Adrenal gland (tissue), 12 donors: Measurements from ENCODE around the gene KDF1. TPM values are rescaled to one million over a fixed set of nuclear protein-coding genes. Genes with fewer than 3 reads are reported as not detected.

ENCODE experiments used
- DNase-seq, 7 donors: peaks; one replicate each; pipeline ENCODE4 v3.0.0-alpha.2; 2019 to 2020
- H3K27ac ChIP-seq, 5 donors: fragments of 200-600 bp; sonication (generic) in 4 of 5; 1 replicate in 3 of 5; 2 replicates in 2 of 5; pipeline versions ENCODE4 v1.5.1 to v1.8.0; 2016 to 2020; ENCODE audit warnings: mild to moderate bottlenecking in 1 of 5
- H3K27me3 ChIP-seq: fragments of 200-600 bp; 2 replicates; pipeline ENCODE4 v1.8.0; 2021
- H3K36me3 ChIP-seq, 2 donors: fragments of 200-600 bp; replicated peaks in 1 of 2; 1 replicate in 1 of 2; 2 replicates in 1 of 2; pipeline versions ENCODE4 v1.5.1 to v1.8.0; 2018 to 2022
- H3K4me1 ChIP-seq, 2 donors: fragments of 200-600 bp; replicated peaks in 1 of 2; 1 replicate in 1 of 2; 2 replicates in 1 of 2; pipeline versions ENCODE4 v1.5.1 to v1.8.0; 2018 to 2021
- H3K4me3 ChIP-seq, 4 donors: fragments of 200-600 bp; sonication (generic) in 3 of 4; one replicate each; pipeline ENCODE4 v1.5.1; 2016 to 2018
- H3K9me3 ChIP-seq, 3 donors: fragments of 200-600 bp; sonication (generic) in 1 of 3; replicated peaks in 1 of 3; 1 replicate in 2 of 3; 2 replicates in 1 of 3; pipeline versions ENCODE4 v1.5.1 to v1.8.0; 2016 to 2021
- CTCF ChIP-seq, 6 experiments: fragments of 450-650 bp in 4 of 6; fragments of 200-600 bp in 2 of 6; sonication (generic) in 1 of 6; IDR thresholded peaks; 1 replicate in 5 of 6; 2 replicates in 1 of 6; pipeline versions ENCODE4 v1.5.1 to v1.8.0; 2016 to 2021; ENCODE audit warnings: antibody characterized with exemption in 6 of 6, mild to moderate bottlenecking in 2 of 6, moderate library complexity in 1 of 6
- POLR2A ChIP-seq, 2 donors: fragments of 450-650 bp; IDR thresholded peaks; one replicate each; pipeline ENCODE4 v1.6.1; 2017; ENCODE audit warnings: antibody characterized with exemption in 2 of 2, mild to moderate bottlenecking in 2 of 2, moderate library complexity in 1 of 2
- WGBS, 4 donors: extraction: QIAGEN DNeasy Blood & Tissue Kit in 2 of 4; methylation state at CpG; one replicate each; pipeline versions ENCODE4 v1.1.5 to v1.1.7; 2013 to 2017; 5-methylcytosine and 5-hydroxymethylcytosine counted together
- intact Hi-C, 2 donors: fragments of 100-400 bp; cut with DNase I; formaldehyde crosslinking; loops; one replicate each; pipeline versions ENCODE4 v1.14.1 to v1.15.0; 2022 to 2023
- polyA plus RNA-seq, 3 donors: library from polyadenylated mRNA; stranded (reverse); fragments of 200-250 nt in 2 of 3; fragments of 350-450 nt in 1 of 3; fragmentation: Illumina TruSeq in 1 of 3; extraction: RNeasy Lipid Tissue Mini Kit (QIAGEN cat#74804) in 1 of 3; gene quantifications; one replicate each; pipeline ENCODE4 v1.2.3, GENCODE V29; 2013 to 2014
- total RNA-seq, 9 donors: library from RNA; depleted of rRNA in 4 of 9; stranded (reverse); fragments of >200 nt in 4 of 9; fragments of 120-200 nt in 1 of 9; fragmentation: NEBNext Ultra II Directional in 1 of 9; extraction: Animal tissue kit (Norgen Biotek cat#: 25700) in 1 of 9; gene quantifications; one replicate each; pipeline versions ENCODE4 v1.1.0 to v1.2.4, GENCODE V29; 2013 to 2023
- donor health status: healthy with polysubstance abuse.
- donor health status: Bipolar disorder and iron deficiency.
- donor health status: DM: yes; HTN: yes; CAD: no.
- donor health status: DM: no; HTN: no; CAD: no.
- donor health status: DM: no; HTN: no; CAD: no.
- donor health status: DM: yes; HTN: yes; CAD: no.

KDF1 gene
- total and polyA plus RNA-seq, 12 donors, result 0.15 to 4.0 (median 1.2) TPM

DNA sequence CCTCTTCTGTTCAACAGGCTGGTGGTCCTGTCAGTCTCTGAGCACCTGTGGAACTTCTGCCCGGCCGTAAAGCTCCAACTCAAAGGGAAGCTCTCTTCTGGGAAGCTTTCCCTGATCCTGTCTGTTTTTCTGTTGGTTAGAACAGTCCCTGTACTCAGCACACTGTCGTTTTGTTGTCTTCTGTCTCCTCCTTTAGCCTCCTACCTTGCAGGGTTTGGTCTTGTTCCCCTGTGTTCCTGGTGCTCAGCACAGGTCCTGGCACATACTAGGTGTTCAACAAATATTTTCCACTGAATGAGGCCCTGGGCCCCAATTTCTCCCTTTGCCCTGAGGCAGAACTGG, 328 bp upstream of the KDF1 start:
- intact Hi-C loops, result no loop called here
- DNase-seq, result no peak
- Histone ChIP-seq H3K27ac (no peak overlapping the region), H3K4me1 (peaks cover 10 to 12% of the 10 kb centered on the region in 2 donors), H3K9me3 (no peaks in the 10 kb centered on the region), H3K4me3 (peak overlapping the region in 1 of 4 donors; percentile 60), H3K36me3 (no peaks in the 10 kb centered on the region), H3K27me3 (peaks cover 10% of the 10 kb centered on the region)
- 25 to 36% (median 30%) methylated on average over 3 of the region's 3 CpGs for WGBS, 4 donors
- no peak for TF ChIP-seq CTCF (IDR thresholded peaks at IDR 0.05)
- TF ChIP-seq POLR2A (IDR thresholded peaks at IDR 0.05), result no peak

GRCh38 chr1:26959270-26959669, 998 bp downstream of the KDF1 start:
- WGBS, 4 donors, result 33 to 44% (median 35%) methylated on average over 13 of the region's 13 CpGs
- TF ChIP-seq CTCF (IDR thresholded peaks at IDR 0.05) (no peak), POLR2A (IDR thresholded peaks at IDR 0.05) (no peak)
- Histone ChIP-seq H3K9me3 (no peaks in the 10 kb centered on the region), H3K36me3 (no peaks in the 10 kb centered on the region), H3K4me3 (peak overlapping the region in 2 of 4 donors; percentile 40 to 60), H3K27me3 (peaks cover 10% of the 10 kb centered on the region), H3K4me1 (peaks cover 10 to 12% of the 10 kb centered on the region in 2 donors), H3K27ac (no peak overlapping the region)
- intact Hi-C loops, result no loop called here
- no peak for DNase-seq

DNA sequence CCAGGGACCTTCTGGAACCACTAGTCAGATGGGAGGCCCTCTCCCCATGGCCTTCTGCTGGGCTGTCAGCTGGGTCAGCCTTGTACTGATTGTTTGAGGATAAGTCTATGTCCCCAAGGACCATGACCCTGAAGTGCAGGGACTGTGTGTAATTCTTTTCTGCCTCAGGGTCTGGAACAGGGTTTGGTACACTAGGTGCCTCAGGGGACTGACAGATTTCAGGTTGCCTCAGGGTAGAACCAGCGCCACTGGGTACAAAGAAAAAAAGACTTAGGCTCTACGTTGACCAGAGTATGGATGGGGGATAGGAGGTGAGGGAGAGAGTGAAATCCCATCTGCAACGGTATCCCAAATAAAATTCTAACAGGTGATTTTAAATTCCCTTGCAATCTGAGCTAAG, 3.0 kb downstream of the KDF1 start:
- intact Hi-C loops, result no loop called here
- DNase-seq, result no peak
- no peaks in the 10 kb centered on the region for H3K36me3 ChIP-seq
- no peak overlapping the region for H3K4me3 ChIP-seq
- H3K9me3 ChIP-seq, result no peaks in the 10 kb centered on the region
- H3K27ac ChIP-seq, result no peak overlapping the region
- H3K27me3 ChIP-seq, result peaks cover 10% of the 10 kb centered on the region
- TF ChIP-seq CTCF (IDR thresholded peaks at IDR 0.05), result no peak
- H3K4me1 ChIP-seq, result peaks cover 10 to 12% of the 10 kb centered on the region in 2 donors
- WGBS, 4 donors, result 84 to 90% (median 86%) methylated on average over 3 of the region's 3 CpGs

DNA sequence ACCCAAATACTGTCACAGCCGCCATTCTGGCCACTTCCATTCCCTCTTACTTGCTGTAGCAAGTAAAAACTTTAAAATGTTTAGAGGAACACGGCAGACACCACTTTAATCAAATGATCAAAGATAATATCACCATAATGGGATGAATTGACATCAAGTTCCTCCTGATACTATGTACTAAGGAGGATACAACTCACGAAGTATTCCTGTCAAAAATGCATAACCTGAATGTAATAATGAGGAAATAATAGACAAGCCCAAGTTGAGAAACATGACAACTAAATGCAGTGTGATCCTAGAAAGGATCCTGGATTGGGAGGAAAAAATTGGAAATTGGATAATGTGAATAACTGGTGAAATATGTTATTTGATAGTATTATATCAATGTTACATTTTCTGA, 3.9 kb downstream of the KDF1 start:
- no peak for DNase-seq
- H3K9me3 ChIP-seq, result no peaks in the 10 kb centered on the region
- H3K27me3 ChIP-seq, result peaks cover 10% of the 10 kb centered on the region
- TF ChIP-seq POLR2A (IDR thresholded peaks at IDR 0.05) (no peak), CTCF (IDR thresholded peaks at IDR 0.05) (no peak)
- intact Hi-C loops, result no loop called here
- H3K36me3 ChIP-seq, result no peaks in the 10 kb centered on the region
- 85 to 90% (median 89%) methylated on average over 3 of the region's 3 CpGs for WGBS, 4 donors
- H3K4me1 ChIP-seq, result peaks cover 10 to 12% of the 10 kb centered on the region in 2 donors
- no peak overlapping the region for H3K27ac ChIP-seq
- H3K4me3 ChIP-seq, result no peak overlapping the region
